AG04449 (cell line): ENCODE measurements around the gene CHST8.

Experiments used
- CTCF ChIA-PET: fragments of 350-600 bp; formaldehyde crosslinking; extraction: SDS; loops from one replicate; lab custom pipeline; 2021; ENCODE audit warnings: antibody characterized with exemption; lab: Yijun Ruan, JAX
- POLR2A ChIA-PET: fragments of 400-600, 350-600 bp; formaldehyde crosslinking; extraction: SDS; loops from one replicate; lab custom pipeline; 2020; ENCODE audit warnings: antibody characterized with exemption, inconsistent platforms; lab: Yijun Ruan, JAX
- DNase-seq: peaks from one replicate; pipeline ENCODE4 v3.0.0-alpha.2; 2010; ENCODE audit warnings: low read depth, low spot score
- H3K4me3 ChIP-seq: 2 replicates; pipeline ENCODE4 v1.5.1; 2011; ENCODE audit warnings: low read depth, mild to moderate bottlenecking, control low read depth, low read length
- CTCF ChIP-seq: IDR thresholded peaks from one replicate; pipeline ENCODE4 v1.5.1; 2011; ENCODE audit warnings: mild to moderate bottlenecking, moderate library complexity, low read length, control low read depth, inconsistent platforms; ENCODE audit not compliant: insufficient read depth; ENCODE audit errors: missing control alignments

The CHST8 gene

GRCh38 chr19:33774751-33775150 is 153.0 kb downstream of the CHST8 start:
- no peak overlapping the region for H3K4me3 ChIP-seq
- DNase-seq, result no peak
- ChIA-PET POLR2A (no interaction called here), CTCF (interaction anchor here (1.1 to 9.9 kb wide), 6 partner anchors 222 to 359 kb away, joined by 3 to 311 read pairs (median 7); no protein-coding TSS in a partner anchor)
- TF ChIP-seq CTCF, result no peak

- H3K4me3 ChIP-seq, result no peak overlapping the region
- POLR2A ChIA-PET, result no interaction called here
- TF ChIP-seq CTCF, result no peak
- CTCF ChIA-PET, result interaction anchor here (1.1 to 10.3 kb wide), 10 partner anchors 12 to 369 kb away, joined by 3 to 311 read pairs (median 22); no protein-coding TSS in a partner anchor
- no peak for DNase-seq
Measured at GRCh38 chr19:33775731-33776487, 154.2 kb downstream of the CHST8 start.

DNA sequence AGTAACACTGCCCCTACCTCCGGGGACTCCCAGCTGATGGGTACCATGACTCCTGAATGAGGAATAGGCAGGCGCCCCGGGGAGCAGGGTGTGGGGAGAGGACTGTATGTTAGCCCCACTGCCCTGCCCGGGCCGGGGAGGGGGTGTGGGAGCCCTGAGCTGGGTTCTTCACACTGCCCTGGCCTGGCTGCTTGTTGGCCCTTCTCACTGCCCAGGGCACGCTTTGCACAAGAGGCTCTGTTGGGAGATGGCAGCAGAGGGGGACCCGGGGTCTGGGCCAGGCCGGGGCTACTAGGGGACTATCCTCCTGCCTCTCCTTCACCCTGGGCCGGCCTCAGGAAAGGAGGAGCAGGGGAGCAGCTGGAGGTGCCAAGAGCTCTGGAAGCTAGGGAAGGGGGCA is 155.6 kb downstream of the CHST8 start:
- POLR2A ChIA-PET, result no interaction called here
- no peak for DNase-seq
- CTCF ChIA-PET, result interaction anchor here (0.6 to 10.3 kb wide), 61 partner anchors 8 to 936 kb away, joined by 3 to 223 read pairs (median 6); partner anchors contain the start of gene KCTD15
- no peak overlapping the region for H3K4me3 ChIP-seq
- TF ChIP-seq CTCF, result no peak

GRCh38 chr19:33777753-33778088 is 156.0 kb downstream of the CHST8 start:
- no peak for TF ChIP-seq CTCF
- DNase-seq, result no peak
- H3K4me3 ChIP-seq, result no peak overlapping the region
- ChIA-PET POLR2A (no interaction called here), CTCF (interaction anchor here (0.6 to 10.3 kb wide), 67 partner anchors 9 to 936 kb away, joined by 3 to 223 read pairs (median 5); partner anchors contain the start of gene KCTD15)

- no peak overlapping the region for H3K4me3 ChIP-seq
- CTCF ChIA-PET, result interaction anchor here (0.6 to 10.3 kb wide), 69 partner anchors 9 to 935 kb away, joined by 3 to 223 read pairs (median 5); partner anchors contain the start of gene KCTD15
- POLR2A ChIA-PET, result no interaction called here
- no peak for DNase-seq
- TF ChIP-seq CTCF, result peak; percentile 99
Measured at GRCh38 chr19:33778089-33778791, 156.5 kb downstream of the CHST8 start.

- DNase-seq, result no peak
- no peak for TF ChIP-seq CTCF
- H3K4me3 ChIP-seq, result no peak overlapping the region
- CTCF ChIA-PET, result interaction anchor here (0.8 to 10.3 kb wide), 16 partner anchors 9 to 369 kb away, joined by 3 to 223 read pairs (median 10); no protein-coding TSS in a partner anchor
- POLR2A ChIA-PET, result no interaction called here
Measured at GRCh38 chr19:33779849-33780248, 158.1 kb downstream of the CHST8 start.
